GM10248 (cell line): ENCODE data around the gene COL4A6.

Experiments used
- CTCF ChIA-PET: fragments of 300-600 bp; sonication (Branson Sonifier 250); formaldehyde crosslinking; extraction: SDS; loops from one replicate; lab custom pipeline; 2021; ENCODE audit warnings: antibody characterized with exemption; lab: Yijun Ruan, JAX
- POLR2A ChIA-PET: fragments of 350-650 bp; sonication (Branson Sonifier 250); formaldehyde crosslinking; extraction: SDS; loops from one replicate; lab custom pipeline; 2020; ENCODE audit warnings: antibody characterized with exemption; lab: Yijun Ruan, JAX
- DNase-seq: peaks from one replicate; pipeline ENCODE4 v3.0.0; 2012; ENCODE audit errors: extremely low spot score
- TF ChIP-seq, protein P1 (sequence below): IDR thresholded peaks from 2 replicates; pipeline ENCODE4 v1.5.1; 2012; ENCODE audit warnings: mild to moderate bottlenecking, low read depth; ENCODE audit errors: extremely low read depth, missing control alignments, control extremely low read depth

COL4A6 gene

DNA sequence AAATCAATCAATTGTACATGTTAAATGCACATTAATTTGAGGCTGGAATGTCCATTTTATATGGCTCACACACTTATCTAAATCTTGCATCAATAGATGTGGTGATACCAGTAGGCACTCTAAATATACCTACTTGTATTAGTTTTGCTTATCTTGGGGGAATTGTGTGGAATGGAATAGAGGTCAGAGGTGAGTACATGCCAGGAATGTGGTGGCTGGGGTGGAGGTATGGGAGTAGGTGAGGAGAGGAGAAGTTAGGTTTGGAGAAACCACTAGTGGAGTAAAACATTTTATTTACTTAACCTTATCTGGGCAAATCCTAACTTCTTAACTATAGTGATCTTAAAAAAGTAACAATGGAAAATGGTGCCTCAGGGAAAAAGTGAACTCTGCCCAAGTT is 183.6 kb downstream of the COL4A6 start:
- TF ChIP-seq, protein P1, sequence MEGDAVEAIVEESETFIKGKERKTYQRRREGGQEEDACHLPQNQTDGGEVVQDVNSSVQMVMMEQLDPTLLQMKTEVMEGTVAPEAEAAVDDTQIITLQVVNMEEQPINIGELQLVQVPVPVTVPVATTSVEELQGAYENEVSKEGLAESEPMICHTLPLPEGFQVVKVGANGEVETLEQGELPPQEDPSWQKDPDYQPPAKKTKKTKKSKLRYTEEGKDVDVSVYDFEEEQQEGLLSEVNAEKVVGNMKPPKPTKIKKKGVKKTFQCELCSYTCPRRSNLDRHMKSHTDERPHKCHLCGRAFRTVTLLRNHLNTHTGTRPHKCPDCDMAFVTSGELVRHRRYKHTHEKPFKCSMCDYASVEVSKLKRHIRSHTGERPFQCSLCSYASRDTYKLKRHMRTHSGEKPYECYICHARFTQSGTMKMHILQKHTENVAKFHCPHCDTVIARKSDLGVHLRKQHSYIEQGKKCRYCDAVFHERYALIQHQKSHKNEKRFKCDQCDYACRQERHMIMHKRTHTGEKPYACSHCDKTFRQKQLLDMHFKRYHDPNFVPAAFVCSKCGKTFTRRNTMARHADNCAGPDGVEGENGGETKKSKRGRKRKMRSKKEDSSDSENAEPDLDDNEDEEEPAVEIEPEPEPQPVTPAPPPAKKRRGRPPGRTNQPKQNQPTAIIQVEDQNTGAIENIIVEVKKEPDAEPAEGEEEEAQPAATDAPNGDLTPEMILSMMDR, result no peak
- no peak for DNase-seq
- ChIA-PET POLR2A (no interaction called here), CTCF (no interaction called here)

DNA sequence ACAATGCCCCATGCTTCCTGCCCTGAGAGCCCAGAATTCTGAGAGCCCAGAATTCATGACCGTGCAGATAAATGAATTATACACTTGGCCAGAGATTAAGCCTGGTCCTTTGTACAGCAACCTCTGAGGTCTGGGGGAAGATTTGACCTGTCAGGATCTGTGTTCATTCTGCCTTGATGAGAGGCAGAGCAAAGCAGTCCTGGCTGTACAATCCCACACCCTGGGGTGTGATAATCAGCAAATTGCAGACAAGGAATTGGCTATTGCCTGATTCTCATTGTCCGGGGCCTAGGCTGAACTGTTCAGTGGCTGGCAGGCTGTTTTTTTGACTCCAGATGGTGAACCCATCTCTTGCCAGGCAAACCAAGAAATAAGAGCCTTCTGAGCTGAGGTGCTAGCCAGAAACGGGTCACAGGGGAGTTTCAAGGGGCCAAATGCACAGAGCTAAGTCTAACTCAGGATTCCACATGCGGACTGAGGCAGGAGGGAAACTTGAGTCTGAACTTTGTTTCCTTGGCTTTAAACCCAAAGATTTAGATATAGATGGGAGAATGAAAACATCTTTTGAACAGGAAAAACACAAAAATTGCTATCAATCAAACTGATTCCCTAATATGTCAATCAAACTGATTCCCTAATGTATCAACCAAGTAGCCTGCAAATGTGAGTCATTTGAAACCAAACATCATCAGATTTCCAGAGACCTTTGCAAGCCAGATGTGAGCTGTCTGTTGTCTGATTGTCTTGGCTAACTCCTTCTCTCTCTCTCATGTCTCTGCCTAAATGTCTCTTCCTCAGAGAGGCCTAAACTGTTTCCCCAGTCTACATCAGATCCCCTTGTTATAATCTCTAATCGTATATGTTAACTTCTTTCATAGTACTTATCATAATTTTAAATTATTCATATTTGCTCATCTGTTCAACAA is 187.3 kb downstream of the COL4A6 start:
- TF ChIP-seq, protein P1, result no peak
- ChIA-PET CTCF (no interaction called here), POLR2A (no interaction called here)
- DNase-seq, result no peak

- CTCF ChIA-PET, result interaction anchor here (1.1 kb wide), 1 partner anchor 127 kb away, joined by 3 read pairs; no protein-coding TSS in a partner anchor
- TF ChIP-seq, protein P1, result no peak
- POLR2A ChIA-PET, result no interaction called here
- DNase-seq, result no peak
Measured at GRCh38 chrX:108246304-108246954, 191.8 kb downstream of the COL4A6 start.

GRCh38 chrX:108245462-108245861 is 192.8 kb downstream of the COL4A6 start:
- POLR2A ChIA-PET, result no interaction called here

GRCh38 chrX:108235986-108236385 is 202.2 kb downstream of the COL4A6 start:
- ChIA-PET CTCF (interaction anchor here (5.2 kb wide), 1 partner anchor 12 kb away, joined by 24 read pairs; no protein-coding TSS in a partner anchor), POLR2A (no interaction called here)
- no peak for DNase-seq
- TF ChIP-seq, protein P1, result no peak

More at GRCh38 chrX:108245462-108245861, 192.8 kb downstream of the COL4A6 start:
- no peak for DNase-seq
- CTCF ChIA-PET, result interaction anchor here (1.0 to 1.1 kb wide), 2 partner anchors 58 to 128 kb away, joined by 3 read pairs; no protein-coding TSS in a partner anchor
- TF ChIP-seq, protein P1, result no peak

GRCh38 chrX:108230574-108230973 is 207.6 kb downstream of the COL4A6 start:
- ChIA-PET CTCF (no interaction called here), POLR2A (no interaction called here)
- no peak for DNase-seq
- TF ChIP-seq, protein P1, result no peak
